GM03348 (cell line): ENCODE results near the gene ACVR1B.

Source experiments
- DNase-seq: peaks from one replicate; pipeline ENCODE4 v3.0.0; 2012; ENCODE audit warnings: low spot score

ACVR1B gene

DNA sequence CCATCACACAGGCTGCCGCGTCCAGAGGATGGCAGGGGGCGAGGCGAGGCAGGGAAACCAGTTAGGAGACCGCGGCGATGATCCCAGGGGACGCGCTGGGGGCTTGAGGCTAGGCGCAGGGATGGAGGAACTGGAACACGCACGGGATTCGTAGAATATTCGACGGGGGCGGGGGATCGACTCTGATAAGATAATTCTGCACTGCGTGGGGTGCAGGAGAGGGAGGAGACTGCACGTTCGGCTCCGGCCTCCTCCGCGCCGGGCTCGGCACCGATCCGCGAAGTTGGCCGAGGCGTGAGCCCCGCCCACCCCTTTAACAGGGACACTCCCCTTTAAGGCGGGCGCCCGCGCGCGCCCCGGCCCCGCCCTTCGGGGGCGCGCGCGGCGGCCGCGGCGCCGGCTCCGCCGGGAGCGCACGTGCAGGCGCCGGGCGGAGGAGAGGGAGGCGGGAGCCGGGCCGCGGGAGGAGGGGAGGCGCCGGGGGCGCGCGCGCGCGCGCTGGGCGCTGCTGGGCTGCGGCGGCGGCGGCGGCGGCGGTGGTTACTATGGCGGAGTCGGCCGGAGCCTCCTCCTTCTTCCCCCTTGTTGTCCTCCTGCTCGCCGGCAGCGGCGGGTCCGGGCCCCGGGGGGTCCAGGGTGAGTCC, at the start of gene ACVR1B:
Gene ACVR1B (plus strand): TSS at position 501 of the 644 bp plus-strand sequence. CDS start 45 bp downstream, at position 546.
- peak; percentile 97 for DNase-seq

DNA sequence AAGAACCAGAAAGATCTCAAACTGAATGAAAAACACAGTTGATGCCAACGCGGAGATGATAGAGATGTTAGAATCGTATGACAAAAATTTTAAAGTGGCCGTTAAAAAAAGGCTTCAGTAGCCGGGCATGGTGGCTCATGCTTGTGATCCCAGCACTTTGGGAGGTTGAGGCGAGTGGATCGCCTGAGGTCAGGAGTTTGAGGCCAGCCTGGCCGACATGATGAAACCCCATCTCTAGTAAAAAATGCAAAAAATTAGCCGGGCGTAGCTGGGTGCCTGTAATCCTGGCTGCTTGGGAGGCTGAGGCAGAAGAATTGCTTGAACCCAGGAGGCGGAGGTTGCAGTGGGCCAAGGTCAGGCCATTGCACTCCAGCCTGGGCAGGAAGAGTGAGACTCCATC, 49.6 kb upstream of the ACVR1B start:
- no peak for DNase-seq

DNA sequence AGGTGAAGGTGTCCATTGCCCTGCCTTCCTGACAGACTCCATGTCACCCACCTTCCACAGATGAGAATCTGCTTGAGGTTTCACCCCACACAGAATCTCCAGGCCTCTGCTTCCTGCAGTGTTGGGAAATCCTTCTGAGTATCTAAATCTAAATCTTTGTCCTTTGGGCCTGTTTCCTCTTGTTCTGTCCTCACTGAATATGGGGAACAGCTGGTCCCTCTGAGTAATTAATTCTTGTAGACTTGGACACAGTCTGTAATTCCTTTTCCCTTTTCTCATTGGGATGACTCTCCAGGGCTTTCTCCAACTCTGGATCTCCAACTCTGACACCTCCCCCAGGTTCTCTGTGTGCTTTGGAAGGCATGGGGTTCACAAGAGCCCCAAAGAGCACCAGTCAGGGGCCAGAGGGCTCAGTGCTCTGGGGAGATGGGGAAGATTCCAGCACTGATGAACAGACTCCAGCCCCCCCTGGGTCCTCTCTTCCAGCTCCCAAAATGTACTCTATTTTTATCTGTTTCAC, 46.5 kb upstream of the ACVR1B start:
- DNase-seq = peak; percentile 74

DNA sequence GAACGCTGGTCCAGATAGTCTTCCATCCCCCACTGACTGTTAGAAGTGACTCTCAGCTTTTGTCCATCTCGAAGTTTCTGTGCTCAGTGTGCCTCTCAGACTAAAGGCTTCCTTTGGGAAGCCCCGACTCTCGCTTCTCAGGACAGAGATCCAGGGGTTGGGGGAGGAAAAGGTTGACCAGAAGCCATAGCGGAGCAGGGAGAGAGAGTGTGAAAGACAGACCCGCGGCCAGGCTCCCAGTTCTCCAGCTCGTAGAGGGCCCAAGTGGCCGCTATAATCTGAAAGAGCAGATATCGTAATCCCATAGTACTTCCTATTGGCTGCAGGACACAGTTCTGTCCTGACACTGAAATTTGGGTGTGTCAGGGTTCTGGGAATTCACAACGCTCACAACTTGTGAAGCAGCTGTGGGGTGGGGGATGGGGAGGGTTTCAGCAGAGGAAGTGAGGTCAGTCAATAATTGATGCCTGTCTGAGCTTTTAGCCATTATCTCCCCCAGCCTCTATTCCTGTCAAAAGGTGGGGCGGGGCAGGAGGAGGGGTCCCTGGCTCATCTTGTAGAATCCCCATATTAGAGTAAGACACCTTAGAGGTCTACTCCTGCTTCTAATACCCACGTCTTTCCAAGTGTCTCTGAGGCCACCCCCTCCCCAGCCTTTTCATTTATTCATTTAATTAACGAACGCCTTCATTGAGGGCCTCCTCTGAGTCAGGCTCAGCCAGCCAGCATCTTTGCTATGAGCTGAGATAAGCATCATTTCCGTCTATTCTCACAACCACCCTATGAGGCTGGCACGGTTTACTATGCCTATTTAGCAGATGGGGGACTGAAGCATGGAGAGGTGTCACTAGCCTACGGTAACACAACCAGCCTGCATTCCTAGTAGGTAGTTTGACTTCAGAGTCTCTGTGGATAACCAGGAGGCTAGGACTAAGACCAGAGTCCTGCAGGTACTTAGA, 45.7 kb upstream of the ACVR1B start:
- peak; percentile 81 for DNase-seq

DNA sequence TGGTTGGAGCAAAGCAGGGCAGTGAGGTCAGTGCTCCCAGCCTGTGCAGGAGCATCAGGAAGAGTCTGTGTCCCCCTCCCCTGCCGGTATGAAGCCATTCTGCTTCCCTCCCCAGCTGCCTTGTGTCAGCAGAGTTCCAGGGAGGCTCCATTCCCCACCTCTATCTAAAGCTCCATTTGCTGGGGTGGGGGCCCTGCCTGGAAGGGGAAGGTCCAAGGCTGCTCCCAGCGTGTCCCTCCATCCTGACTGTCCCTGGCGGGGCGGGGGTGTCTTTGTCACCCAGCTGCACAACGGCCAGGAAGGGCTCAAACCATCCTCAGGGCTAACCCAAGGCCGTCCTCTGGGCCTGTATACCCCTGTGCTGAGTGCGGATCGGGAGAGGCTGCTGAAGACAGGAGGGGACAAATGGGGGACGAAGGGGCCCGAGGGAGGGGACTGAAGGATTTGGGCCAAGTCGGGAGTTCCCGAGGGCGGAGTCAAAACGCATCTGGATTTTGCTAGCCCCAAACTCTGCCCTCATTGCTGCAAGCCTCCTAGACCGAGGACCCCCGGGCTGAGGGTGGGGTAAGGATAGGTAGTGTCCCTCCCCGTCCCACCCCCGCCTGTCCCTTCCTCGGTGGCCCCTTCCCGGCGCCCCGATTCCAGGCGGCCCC, 44.9 kb upstream of the ACVR1B start:
- DNase-seq = no peak

DNA sequence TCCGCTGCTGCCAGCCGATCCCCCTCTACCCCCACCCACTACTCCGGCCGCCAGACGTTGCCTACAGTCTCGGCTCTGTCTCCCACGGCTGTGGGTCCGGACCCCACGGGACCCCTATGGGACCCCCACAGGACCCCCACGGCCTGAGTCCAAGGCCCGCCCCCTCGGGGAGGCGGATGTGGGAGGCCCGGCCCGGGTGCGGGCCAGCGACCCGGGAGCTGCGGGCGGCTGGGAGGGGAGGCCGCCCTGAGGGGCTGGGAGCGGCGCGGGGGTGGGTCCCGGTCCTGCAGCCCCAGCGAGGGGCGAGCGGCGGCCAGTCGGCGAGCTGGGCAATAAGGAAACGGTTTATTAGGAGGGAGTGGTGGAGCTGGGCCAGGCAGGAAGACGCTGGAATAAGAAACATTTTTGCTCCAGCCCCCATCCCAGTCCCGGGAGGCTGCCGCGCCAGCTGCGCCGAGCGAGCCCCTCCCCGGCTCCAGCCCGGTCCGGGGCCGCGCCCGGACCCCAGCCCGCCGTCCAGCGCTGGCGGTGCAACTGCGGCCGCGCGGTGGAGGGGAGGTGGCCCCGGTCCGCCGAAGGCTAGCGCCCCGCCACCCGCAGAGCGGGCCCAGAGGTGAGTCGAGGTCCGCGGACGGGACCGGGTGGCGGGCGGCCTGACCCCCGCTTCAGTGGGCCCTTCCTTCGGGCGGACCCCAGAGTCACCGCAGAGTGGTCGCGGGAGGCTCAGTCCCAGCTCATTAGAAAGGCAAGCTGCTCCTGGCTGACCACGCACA, 44.2 kb upstream of the ACVR1B start, which contains the start of gene ACVRL1:
Gene ACVRL1 (plus strand): TSS at position 422 of the 773 bp plus-strand sequence. CDS start 4,971 bp downstream, outside the sequence.
- DNase-seq = peak; percentile 73

DNA sequence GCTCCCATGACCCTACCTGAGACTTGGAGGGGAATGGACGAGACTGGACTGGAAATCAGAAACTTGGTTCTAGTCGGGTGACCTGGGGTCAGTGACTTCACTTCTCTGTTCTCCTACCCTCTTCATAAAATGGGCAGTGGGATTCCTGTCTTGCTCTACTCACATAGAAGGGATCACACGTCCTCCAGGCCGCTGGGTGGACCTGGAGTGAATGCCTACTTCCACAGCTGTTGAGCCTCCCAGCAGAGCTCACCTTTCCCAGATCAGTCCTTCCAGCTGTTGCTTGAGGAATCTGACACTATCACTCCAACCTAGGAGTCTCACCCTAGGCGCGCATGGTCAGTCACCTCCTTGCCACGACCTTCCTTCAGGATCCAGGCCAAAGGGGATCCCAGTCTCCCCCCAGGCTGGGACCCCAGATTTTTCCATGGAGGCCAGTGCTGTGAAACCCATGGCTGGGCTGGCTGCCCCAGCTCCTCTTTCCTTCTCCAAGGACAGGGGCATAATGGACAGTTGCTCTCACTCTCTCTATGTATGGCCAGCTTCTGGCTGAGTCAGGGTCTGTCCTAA, 43.6 kb upstream of the ACVR1B start:
- DNase-seq = no peak

DNA sequence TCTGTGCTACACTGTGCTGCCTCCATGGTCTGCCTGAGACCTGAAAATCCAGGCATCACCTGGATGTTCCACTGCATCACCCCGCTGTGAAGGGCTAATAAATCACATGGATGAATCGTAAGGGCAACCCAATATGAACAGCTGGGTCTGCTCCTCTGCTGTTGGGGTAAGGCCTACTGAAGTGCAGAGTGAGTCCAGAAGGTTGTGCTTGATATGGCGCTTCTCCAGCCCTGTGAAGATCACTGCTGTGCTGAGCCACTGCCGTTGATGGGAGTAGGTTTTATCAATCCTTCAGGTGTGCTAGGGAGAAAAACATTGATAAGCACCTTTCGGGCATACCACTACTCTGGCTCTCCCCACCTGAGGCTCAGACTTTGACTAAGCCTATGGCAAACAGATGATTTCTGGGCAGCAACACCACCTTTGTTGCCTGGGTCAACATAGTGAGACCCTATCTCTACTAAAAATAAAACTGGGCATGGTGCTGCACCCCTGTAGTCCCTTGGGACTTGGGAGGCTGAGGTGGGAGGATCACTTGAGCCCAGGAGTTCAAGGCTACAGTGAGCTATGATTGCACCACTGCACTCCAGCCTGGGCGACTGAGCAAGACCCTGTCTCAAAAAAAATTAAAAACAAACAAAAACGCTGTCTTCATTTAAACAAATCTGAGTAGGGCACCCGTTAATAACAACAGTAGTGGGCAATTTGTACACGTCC, 42.5 kb upstream of the ACVR1B start:
- DNase-seq = no peak

DNA sequence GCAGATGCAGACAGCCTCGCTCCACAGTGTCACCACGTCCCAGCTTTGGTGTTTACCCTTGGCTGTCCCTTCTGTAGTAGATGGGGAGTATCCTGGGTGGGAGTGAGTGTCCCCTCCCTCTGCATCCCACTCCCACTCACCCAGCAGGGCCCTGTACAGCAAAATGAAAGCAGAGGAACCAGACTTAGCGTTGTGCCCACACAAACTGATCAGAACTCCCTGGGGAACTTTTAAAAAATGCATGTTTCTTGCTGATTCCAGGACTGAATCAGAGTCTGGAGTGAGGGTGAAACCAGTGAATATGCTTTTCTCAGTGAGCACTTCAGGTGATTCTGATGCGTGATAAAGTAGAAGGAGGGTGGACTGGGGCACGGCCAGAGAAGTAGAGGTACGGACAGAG, 41.3 kb upstream of the ACVR1B start:
- peak; percentile 64 for DNase-seq

DNA sequence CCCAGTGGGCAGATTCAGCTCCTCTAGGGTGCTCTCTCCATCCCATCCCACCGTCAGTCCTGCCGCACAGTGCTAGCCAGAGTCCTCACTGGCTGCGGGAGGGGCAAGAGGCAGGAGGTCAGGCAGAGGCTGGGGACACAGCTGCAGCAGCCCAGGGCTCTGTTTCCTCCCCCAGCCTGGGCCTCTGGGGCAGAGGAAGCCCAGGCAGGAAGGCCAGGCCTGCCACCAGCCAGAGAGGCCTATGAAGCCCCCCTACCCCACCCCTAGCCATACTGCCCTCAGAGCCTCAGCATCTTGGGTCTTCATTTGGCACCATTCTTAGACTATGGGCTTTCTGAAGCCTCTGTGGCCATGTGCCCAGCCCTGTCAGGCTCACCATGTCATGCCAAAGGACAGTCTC, 40.8 kb upstream of the ACVR1B start:
- DNase-seq = no peak

DNA sequence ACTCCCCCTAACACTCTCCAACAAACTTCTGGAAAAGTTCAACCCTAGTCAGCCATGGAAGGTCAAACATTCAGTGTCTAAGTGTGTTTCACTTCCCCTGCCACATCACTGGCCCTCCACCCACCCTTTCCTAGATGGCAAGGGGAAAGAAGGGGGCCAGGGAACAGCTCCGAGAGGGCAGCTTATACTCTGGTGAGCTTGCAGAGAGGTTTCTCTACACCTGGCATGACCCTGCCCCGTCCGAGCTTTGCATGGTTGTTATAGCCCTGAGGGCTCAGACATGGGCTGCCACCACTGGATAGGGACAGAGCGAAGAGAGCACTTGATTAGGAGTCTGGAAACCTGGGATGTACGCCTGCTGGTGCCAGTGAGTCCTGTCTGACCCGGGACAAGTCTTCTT, 40.2 kb upstream of the ACVR1B start:
- DNase-seq = no peak

DNA sequence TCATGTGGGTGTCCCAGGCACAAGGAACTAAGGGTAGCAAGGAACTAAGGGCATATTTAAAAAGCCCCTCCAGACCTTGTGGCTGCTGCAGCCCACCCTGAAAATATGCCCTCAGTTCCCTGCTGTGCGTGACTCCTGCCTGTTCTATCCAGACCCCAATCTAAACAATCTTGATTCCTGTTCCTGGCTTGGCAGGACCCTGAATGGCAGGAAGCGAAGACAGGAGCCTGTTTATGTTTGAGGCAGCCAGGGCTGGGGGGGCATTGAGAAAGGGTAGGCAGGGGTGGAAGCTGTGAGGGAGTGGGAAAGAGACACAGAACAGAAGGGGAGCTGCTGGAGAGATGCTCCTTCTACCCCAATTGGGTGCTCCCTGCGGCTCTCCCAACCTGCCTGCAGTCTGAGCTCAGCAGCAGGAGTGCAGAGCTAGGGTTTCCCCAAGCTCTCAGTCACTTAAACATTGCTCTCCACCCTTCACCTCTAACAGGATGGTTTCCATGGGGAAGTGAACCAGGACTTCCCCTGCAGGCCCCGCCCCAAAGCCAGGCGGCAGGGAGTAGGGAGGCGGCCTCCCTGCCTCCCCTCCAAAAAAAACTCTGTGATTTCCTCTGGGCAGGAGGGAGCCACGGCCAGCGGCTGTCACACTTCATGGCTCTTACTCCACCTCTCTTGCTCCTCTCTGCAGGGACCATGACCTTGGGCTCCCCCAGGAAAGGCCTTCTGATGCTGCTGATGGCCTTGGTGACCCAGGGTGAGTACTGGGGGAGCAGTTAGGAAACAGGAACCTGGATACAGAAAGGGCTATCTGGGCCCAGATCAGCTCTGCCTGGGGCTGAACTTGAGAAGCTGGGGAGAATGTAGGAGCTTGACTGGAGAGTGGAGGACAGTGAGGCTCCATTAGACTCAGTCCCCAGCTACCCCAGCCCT, 39.4 kb upstream of the ACVR1B start:
- DNase-seq = no peak

DNA sequence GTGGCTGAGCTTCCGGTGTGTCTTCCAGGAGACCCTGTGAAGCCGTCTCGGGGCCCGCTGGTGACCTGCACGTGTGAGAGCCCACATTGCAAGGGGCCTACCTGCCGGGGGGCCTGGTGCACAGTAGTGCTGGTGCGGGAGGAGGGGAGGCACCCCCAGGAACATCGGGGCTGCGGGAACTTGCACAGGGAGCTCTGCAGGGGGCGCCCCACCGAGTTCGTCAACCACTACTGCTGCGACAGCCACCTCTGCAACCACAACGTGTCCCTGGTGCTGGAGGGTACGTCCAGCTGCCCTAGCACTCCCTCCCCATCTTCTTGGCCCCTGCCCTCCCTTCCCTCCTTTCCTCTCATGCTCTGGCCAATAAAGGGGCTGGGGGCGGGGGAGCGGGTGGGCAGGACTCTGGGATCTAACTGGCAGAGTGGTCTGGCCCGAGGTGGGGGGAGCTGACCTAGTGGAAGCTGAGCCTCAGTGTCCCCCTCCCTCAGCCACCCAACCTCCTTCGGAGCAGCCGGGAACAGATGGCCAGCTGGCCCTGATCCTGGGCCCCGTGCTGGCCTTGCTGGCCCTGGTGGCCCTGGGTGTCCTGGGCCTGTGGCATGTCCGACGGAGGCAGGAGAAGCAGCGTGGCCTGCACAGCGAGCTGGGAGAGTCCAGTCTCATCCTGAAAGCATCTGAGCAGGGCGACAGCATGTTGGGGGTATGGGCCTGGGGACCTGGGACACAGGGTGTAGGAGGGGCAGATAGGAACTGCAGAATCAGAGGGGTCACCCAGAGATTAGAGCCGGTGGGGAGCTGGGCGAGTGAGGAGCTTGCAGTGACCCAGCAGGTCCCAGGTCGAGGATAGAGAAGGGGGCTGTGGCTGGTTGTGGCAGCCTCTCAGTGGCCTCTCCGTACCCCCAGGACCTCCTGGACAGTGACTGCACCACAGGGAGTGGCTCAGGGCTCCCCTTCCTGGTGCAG, 38.1 kb upstream of the ACVR1B start:
- no peak for DNase-seq

DNA sequence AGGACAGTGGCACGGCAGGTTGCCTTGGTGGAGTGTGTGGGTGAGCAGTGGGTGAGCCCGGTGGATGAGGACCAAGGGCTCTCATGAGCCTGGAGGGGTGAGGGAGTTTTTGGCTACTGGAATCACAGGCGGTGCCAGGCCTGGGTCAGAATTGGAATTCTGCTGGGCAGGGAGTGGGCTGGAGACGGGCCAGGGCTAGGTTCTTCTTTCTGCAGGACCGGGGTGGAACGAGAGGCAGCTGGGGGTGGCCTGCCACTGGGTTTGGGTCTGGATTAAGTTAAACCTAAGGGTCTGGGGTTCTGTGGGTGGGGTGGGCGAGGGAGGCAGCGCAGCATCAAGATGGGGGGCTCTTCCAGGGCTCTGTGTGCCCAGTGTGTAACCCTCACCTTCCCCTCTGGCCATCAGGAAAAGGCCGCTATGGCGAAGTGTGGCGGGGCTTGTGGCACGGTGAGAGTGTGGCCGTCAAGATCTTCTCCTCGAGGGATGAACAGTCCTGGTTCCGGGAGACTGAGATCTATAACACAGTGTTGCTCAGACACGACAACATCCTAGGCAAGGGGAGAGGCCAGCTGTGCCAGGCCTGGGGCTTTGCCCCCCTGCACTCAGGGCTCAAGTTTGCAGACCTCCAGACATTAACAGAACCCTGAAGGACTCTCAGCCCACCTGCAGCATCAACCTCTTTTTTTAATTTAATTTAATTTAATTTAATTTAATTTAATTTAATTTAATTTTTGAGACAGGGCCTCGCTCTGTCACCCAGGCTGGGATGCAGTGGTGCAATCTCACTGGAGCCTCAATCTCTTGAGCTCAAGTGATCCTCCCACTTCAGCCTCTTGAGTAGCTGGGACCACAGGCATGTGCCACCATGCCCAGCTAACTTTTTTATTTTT, 37.2 kb upstream of the ACVR1B start:
- no peak for DNase-seq

DNA sequence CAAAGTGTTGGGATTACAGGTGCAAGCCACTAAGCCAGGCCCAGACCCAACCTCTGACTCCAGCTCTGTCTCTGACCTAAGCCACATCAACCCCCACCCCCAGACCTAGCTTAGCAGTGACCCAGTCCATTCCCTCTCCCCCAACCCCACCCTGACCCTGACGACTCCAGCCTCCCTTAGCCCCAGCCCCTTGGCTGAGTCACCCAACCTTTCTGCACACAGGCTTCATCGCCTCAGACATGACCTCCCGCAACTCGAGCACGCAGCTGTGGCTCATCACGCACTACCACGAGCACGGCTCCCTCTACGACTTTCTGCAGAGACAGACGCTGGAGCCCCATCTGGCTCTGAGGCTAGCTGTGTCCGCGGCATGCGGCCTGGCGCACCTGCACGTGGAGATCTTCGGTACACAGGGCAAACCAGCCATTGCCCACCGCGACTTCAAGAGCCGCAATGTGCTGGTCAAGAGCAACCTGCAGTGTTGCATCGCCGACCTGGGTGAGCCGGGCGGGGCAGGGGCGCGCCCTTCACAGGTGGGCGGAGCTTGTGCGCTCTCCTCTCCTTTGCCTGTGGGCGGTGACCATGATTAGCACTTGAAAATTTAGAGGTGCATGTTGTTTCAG, 36.4 kb upstream of the ACVR1B start:
- DNase-seq = no peak

DNA sequence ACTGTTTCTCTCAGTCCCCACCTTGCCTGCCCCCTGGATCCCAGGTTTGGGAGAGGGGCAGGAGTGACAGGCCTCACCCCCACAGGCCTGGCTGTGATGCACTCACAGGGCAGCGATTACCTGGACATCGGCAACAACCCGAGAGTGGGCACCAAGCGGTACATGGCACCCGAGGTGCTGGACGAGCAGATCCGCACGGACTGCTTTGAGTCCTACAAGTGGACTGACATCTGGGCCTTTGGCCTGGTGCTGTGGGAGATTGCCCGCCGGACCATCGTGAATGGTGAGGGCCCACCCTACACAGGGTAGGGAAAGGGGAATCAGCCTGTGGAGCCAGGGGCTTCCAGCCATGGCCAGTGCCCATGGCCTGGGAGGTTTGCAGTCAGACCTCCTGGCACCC, 35.5 kb upstream of the ACVR1B start:
- DNase-seq = no peak
